GM12892 (cell line): Measurements from ENCODE around the gene SAV1.
"Not testable (repeated sequence)": the region's sequence is repeated elsewhere in the genome, so short reads cannot be mapped to it uniquely, and the experiment has no call there.

Source experiments
- DNase-seq: peaks from one replicate; pipeline ENCODE4 v3.0.0; 2011; ENCODE audit not compliant: insufficient read length
- FAIRE-seq: peaks from 2 replicates; lab custom pipeline; 2011; peaks lifted over from hg19 to GRCh38; lab: Jason Lieb, UNC
- POLR2A ChIP-seq: IDR thresholded peaks from 2 replicates; pipeline ENCODE4 v1.6.1; 2011; ENCODE audit warnings: low read depth, low read length, control low read depth
- POLR2AphosphoS5 ChIP-seq: IDR thresholded peaks from 2 replicates; pipeline ENCODE4 v1.6.1; 2011; ENCODE audit warnings: low read depth, low read length, control low read depth
- TAF1 ChIP-seq: IDR thresholded peaks from 2 replicates; pipeline ENCODE4 v1.6.1; 2011; ENCODE audit warnings: low read depth, mild to moderate bottlenecking, control low read depth, low read length, borderline replicate concordance

Gene SAV1

DNA sequence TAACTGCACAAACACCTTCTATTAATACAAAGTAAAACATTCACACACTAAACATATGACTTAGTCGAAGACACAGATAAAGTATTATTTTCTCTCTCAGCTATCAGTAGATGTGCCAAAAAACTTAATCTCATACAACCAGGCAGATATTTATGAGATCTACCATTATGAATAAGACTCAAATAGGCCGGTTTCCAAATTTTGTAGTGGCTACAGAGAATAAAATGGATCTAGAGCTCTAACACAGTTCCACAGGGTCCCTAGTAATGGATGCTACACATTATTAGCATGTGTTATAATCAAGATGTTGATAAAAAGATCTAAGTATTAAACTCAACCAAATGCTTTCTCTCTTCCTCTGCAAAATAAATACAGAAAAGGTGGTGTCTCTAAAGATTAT lies 10.4 kb downstream of the SAV1 start:
- FAIRE-seq = no peak
- no peak for DNase-seq
- TF ChIP-seq POLR2A = no peak
- TF ChIP-seq TAF1 = no peak
- TF ChIP-seq POLR2AphosphoS5 = no peak

DNA sequence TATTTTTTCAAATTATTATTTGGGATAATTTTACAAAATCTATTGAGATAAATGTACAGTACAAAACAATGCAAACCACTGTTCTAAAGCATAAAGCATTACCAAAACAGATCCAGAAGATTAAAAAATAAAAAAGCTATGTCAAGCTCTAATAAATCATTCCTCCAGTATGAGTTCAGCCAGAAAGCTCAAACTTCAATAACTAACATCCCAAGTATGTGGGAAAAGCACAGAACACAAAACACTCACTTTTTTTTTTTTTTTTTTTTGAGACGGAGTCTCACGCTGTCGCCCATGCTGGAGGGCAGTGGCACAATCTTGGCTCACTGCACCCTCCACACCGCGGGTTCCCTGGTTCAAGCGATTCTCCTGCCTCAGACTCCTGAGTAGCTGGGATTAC lies 11.3 kb downstream of the SAV1 start:
- no peak for FAIRE-seq
- no peak for DNase-seq
- TF ChIP-seq TAF1 = no peak
- TF ChIP-seq POLR2AphosphoS5 = no peak
- no peak for TF ChIP-seq POLR2A

DNA sequence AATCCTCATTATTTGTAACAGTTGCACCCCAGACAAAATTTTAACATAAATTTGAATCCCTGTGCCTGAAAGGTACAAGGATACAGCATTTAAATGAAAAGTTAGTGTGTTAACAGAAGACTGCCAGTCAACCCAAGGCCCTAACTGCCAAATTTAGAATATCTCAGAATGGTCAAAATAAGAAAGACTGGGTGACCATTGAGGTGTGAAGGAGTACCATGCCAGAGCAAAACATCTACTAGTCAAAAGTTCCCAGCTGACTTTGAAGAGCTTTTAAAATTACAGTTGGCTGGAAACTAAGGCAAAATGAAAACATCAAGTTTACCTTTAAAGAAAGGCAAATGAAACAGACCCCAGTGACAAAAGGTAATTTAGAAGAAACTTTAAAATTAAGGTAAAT lies 18.4 kb downstream of the SAV1 start:
- peak; percentile 73 for FAIRE-seq
- TF ChIP-seq POLR2AphosphoS5 (no peak), TAF1 (no peak), POLR2A (no peak)

DNA sequence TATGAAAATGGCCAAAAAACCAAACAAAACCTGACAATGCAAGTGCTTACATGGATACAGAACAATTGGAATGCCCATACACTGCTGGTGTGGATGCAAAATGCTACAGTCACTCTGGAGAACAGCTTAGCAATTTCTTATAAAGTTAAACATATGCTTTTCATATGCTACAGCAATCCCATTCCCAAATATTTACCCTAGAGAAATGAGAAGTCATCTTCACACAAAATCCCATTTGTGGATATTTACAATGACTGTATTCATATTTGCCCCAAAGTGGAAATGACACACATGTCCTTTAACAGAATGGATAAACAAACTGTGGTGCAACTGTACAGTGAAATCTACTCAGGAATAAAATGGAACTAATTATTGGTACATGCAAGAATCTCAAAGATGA lies 20.4 kb downstream of the SAV1 start:
- no peak for TF ChIP-seq POLR2AphosphoS5
- TF ChIP-seq POLR2A = no peak
- TF ChIP-seq TAF1 = no peak
- DNase-seq = no peak
- FAIRE-seq = peak; percentile 81

More for the DNA sequence above, 18.4 kb downstream of the SAV1 start:
- no peak for DNase-seq

DNA sequence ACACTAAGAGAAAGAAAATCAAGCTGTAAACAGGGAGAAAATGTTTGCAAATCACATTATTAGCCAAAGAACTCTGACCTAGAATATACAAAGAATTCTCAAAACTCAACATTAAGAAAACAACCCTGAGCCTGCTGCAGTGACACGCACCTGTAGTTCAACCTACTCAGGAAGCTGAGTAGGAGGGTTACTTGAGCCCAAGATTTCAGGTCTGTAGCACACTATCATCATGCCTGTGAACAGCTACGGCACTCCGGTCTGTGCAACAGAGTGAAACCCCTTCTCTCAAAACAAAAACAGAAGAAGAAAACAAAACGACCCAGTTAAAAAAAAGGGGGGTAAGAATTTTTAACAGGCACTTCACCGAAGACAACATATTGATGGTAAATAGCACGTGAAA lies 20.8 kb downstream of the SAV1 start:
- TF ChIP-seq POLR2A (no peak), POLR2AphosphoS5 (no peak), TAF1 (no peak)

DNA sequence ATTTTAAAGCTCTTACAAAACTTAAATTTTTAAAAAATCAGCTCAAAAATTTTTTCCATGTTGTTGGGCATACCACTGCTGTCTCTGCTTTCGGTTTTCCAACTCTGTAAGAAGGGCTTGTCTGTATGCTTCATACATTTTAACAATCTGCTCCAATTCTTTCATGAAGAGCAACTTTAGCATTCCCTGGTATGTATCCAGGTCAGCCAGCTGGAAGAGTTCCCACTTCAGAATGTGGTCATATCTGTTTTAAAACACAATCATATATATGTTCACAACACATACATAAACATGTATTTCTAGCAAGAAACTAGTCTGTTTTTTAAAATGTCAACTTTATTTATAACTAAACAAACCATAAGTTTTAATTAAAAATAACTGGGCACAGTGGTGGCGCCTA lies 33.0 kb downstream of the SAV1 start:
- TF ChIP-seq POLR2A (no peak), TAF1 (no peak), POLR2AphosphoS5 (no peak)

More for the DNA sequence above, 20.8 kb downstream of the SAV1 start:
- peak; percentile 20 for DNase-seq
- peak; percentile 93 for FAIRE-seq

DNA sequence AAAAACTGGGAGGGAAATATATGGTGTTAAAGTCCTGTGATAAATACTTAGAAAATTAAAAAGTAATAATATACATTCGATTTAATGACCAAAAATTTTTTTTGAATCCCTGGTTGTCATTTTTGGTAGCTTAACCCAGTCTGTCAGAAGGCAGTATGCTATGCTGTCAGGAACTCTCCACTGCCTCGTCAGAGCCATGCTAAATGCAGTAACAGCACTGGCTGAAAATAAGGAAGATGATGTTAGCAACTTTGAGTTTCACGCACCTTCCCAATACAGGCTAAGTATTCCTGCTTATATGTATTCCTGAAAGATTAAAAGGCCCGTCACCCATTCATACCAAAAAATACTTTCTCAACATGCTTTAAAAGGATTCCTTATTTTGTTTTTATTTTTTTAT lies 34.2 kb downstream of the SAV1 start:
- peak; percentile 44 for FAIRE-seq
- DNase-seq = no peak
- no peak for TF ChIP-seq POLR2AphosphoS5
- no peak for TF ChIP-seq POLR2A
- no peak for TF ChIP-seq TAF1

More for the DNA sequence above, 33.0 kb downstream of the SAV1 start:
- DNase-seq = no peak
- no peak for FAIRE-seq

DNA sequence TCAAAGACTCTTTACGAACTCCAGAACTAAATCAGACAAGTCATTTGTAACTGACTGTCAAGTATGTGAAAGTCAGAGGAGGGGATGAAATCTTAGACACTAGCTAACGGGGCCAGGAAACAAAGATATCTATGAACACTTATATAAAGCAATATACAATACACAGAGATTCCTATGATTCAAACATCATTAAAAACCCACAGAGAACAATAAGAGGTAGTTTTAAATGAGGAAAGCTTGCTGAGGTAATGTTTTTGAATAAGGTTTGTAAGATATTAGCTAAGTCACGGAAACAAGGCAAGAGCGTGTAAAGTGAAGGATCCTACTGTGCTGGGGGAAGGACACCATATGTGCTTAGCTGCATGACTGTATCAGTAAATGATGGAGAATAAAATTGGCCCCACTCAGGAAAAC lies 36.7 kb downstream of the SAV1 start:
- DNase-seq (no peak), FAIRE-seq (no peak)
- no peak for TF ChIP-seq POLR2A
- TF ChIP-seq TAF1 = no peak
- TF ChIP-seq POLR2AphosphoS5 = no peak

DNA sequence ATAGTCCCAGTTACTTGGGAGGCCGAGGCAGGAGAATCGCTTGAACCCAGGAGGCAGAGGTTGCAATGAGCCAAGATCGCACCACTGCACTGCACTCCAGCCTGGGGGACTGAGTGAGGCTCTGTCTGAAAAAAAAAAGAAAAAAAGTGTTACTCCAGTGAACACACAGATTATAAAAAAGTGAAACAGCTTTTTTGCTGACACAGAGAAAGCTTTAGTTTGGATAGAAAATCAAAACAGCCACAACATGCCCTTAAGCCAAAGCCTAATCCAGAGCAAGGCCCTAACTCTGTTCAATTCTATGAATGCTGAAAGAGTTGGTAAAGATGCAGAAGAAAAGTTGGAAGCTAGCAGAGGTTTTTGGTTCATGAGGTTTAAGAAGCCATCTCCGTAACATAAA lies 43.2 kb downstream of the SAV1 start:
- not testable (repeated sequence) for DNase-seq, FAIRE-seq

DNA sequence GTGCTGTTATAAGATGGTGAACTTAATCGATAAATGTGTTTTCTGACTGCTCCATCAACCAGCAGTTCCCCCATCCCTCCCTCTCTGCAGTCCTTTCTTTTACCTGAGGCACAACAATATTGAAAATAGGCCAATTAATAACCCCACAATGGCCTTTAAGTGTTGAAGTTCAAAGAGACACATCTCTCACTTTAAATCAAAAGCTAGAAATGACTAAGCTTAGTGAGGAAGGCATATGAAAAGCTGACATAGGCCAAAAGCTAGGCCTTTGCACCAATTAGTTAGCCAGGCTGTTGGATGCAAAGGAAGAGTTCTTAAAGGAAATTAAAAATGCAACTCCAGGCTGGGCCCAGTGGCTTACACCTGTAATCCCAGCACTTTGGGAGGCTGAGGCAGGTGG lies 43.7 kb downstream of the SAV1 start:
- DNase-seq (no peak), FAIRE-seq (no peak)
- TF ChIP-seq POLR2AphosphoS5 (no peak), POLR2A (no peak), TAF1 (no peak)

DNA sequence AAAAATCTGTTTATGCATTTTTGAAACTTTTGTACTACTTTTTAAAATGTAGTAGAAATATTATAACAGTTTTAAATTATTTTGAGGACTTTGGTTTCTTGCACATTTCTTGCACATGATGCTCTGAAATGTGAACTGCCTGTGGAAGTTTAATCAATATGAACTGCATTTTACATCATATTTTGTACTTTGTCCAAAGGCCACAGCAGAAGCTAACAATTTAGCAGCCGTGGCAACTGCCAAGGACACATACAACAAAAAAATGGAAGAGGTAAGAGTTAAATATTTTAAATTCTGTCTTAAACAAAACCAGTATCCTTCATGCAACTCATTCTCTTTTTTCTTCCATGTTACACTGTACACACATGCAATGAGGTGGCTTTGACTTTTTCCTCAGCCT lies 45.1 kb downstream of the SAV1 start:
- DNase-seq (no peak), FAIRE-seq (no peak)
- TF ChIP-seq TAF1 (no peak), POLR2A (no peak), POLR2AphosphoS5 (no peak)

DNA sequence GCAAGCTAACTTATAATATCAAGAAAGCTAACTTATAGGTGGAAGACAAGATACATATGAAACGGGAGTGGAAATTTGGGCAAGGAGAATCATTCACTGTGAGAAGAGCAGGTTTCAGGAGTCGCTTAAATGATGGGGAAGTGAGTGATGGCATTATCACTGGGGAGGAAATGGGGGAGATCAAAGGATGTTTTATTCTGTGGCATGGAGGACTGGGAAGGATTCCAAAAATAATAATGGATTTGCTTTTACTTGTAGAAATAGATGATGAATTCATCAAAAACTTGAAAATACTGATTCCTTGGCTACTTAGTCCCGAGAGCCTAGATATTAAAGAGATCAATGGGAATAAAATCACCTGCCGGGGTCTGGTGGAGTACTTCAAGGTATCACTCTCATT lies 47.8 kb downstream of the SAV1 start:
- TF ChIP-seq TAF1 (no peak), POLR2AphosphoS5 (no peak), POLR2A (no peak)
- DNase-seq (no peak), FAIRE-seq (no peak)
